PC-9 (cell line): Measurements from ENCODE around the gene PITX1. TPM values are rescaled to one million over a fixed set of nuclear protein-coding genes. Genes with fewer than 3 reads are reported as not detected.

ENCODE experiments used
- BruUV-seq: library from RNA; stranded (reverse); fragments of 400-500 nt; replicated peaks from 2 replicates; lab custom pipeline; 2021; lab: Mats Ljungman, UMichigan
- CTCF ChIA-PET: fragments of 300-600 bp; sonication (Branson Sonifier 250); formaldehyde crosslinking; loops from one replicate; lab custom pipeline; 2022; ENCODE audit warnings: antibody characterized with exemption; lab: Charles Lee
- POLR2A ChIA-PET: fragments of 300-600 bp; sonication (Branson Sonifier 250); formaldehyde crosslinking; loops from one replicate; lab custom pipeline; 2022; ENCODE audit warnings: antibody characterized with exemption; ENCODE audit not compliant: unreplicated experiment; lab: Charles Lee
- DNase-seq, 2 experiments: peaks; one replicate each; pipeline versions ENCODE4 v3.0.0 to v3.0.0-alpha.2; 2015 to 2022; ENCODE audit warnings: mixed read lengths in 1 of 2
- H2AFZ ChIP-seq: fragments of 200-600 bp; sonication (generic); 2 replicates; pipeline ENCODE4 v1.8.1; 2017; ENCODE audit warnings: antibody characterized with exemption
- H3F3A ChIP-seq: fragments of 200-600 bp; sonication (generic); 2 replicates; pipeline ENCODE4 v1.8.1; 2017; ENCODE audit warnings: antibody characterized with exemption, mild to moderate bottlenecking, low read depth; ENCODE audit not compliant: insufficient read depth
- H3K27ac ChIP-seq: fragments of 200-600 bp; sonication (generic); 2 replicates; pipeline ENCODE4 v1.6.1; 2016; ENCODE audit warnings: mixed run types
- H3K27me3 ChIP-seq: fragments of 200-600 bp; sonication (generic); 2 replicates; pipeline ENCODE4 v1.6.1; 2016; ENCODE audit warnings: low read depth, mixed run types; ENCODE audit not compliant: insufficient read depth
- H3K36me3 ChIP-seq: fragments of 200-600 bp; sonication (generic); 2 replicates; pipeline ENCODE4 v1.6.1; 2016; ENCODE audit warnings: low read depth, mixed run types
- H3K4me1 ChIP-seq: fragments of 200-600 bp; sonication (generic); replicated peaks from 2 replicates; pipeline ENCODE4 v1.6.1; 2016; ENCODE audit warnings: mixed run types; ENCODE audit not compliant: insufficient read depth
- H3K4me2 ChIP-seq: fragments of 200-600 bp; sonication (generic); 2 replicates; pipeline ENCODE4 v1.6.1; 2017; ENCODE audit warnings: mixed run types
- H3K4me3 ChIP-seq: fragments of 200-600 bp; sonication (generic); 2 replicates; pipeline ENCODE4 v1.6.1; 2016; ENCODE audit warnings: mixed run types
- H3K79me2 ChIP-seq: fragments of 200-600 bp; sonication (generic); 2 replicates; pipeline ENCODE4 v1.6.1; 2017; ENCODE audit warnings: low read depth, mixed run types
- H3K9me2 ChIP-seq: fragments of 200-600 bp; sonication (generic); 2 replicates; pipeline ENCODE4 v1.8.1; 2017; ENCODE audit warnings: mild to moderate bottlenecking; ENCODE audit not compliant: insufficient read depth
- H3K9me3 ChIP-seq: fragments of 200-600 bp; sonication (generic); 2 replicates; pipeline ENCODE4 v1.8.1; 2016; ENCODE audit warnings: low read depth; ENCODE audit not compliant: insufficient read depth
- H4K20me1 ChIP-seq: fragments of 200-600 bp; sonication (generic); 2 replicates; pipeline ENCODE4 v1.8.1; 2017; ENCODE audit not compliant: insufficient read depth
- EZH2 ChIP-seq: fragments of 200-600 bp; sonication (generic); IDR thresholded peaks from 2 replicates; pipeline ENCODE4 v1.8.0; 2017; ENCODE audit warnings: antibody characterized with exemption, low read depth
- intact Hi-C: fragments of 100-400 bp; cut with micrococcal nuclease; formaldehyde crosslinking; loops from one replicate; pipeline ENCODE4 v1.10.0; 2022; ENCODE audit not compliant: unreplicated experiment
- total RNA-seq: library from RNA; stranded (reverse); gene quantifications from 2 replicates; pipeline ENCODE4 v1.2.3, GENCODE V29; 2021
- TF ChIP-seq, protein P1 (sequence below): fragments of 200-600 bp; sonication (generic); conservative IDR thresholded peaks from 2 replicates; pipeline ENCODE4 v1.6.1; 2017; ENCODE audit warnings: mixed run types, antibody characterized with exemption, mild to moderate bottlenecking, moderate library complexity

PITX1 gene
- total RNA-seq, 1 experiment from 2014 or later = 27.8 TPM

- Histone ChIP-seq H3K4me1 (peaks cover 36% of the 10 kb centered on the region), H3K79me2 (no peaks in the 10 kb centered on the region), H3K4me2 (peak overlapping the region; percentile 52), H4K20me1 (no peaks in the 10 kb centered on the region), H3K9me3 (no peaks in the 10 kb centered on the region), H3K27ac (peak overlapping the region; percentile 55), H2AFZ (peak overlapping the region; percentile 58; the same call in 1 of the 2 replicates), H3K4me3 (no peak overlapping the region), H3F3A (peaks cover 11% of the 10 kb centered on the region), H3K9me2 (no peaks in the 10 kb centered on the region), H3K36me3 (no peaks in the 10 kb centered on the region), H3K27me3 (no peaks in the 10 kb centered on the region)
- ChIA-PET POLR2A (no interaction called here), CTCF (interaction anchor here (0.7 kb wide), 1 partner anchor 42 kb away, joined by 3 read pairs; no protein-coding TSS in a partner anchor)
- peak; percentile 47 to 58 for DNase-seq
- BruUV-seq = no TSS peak
- TF ChIP-seq, protein P1, sequence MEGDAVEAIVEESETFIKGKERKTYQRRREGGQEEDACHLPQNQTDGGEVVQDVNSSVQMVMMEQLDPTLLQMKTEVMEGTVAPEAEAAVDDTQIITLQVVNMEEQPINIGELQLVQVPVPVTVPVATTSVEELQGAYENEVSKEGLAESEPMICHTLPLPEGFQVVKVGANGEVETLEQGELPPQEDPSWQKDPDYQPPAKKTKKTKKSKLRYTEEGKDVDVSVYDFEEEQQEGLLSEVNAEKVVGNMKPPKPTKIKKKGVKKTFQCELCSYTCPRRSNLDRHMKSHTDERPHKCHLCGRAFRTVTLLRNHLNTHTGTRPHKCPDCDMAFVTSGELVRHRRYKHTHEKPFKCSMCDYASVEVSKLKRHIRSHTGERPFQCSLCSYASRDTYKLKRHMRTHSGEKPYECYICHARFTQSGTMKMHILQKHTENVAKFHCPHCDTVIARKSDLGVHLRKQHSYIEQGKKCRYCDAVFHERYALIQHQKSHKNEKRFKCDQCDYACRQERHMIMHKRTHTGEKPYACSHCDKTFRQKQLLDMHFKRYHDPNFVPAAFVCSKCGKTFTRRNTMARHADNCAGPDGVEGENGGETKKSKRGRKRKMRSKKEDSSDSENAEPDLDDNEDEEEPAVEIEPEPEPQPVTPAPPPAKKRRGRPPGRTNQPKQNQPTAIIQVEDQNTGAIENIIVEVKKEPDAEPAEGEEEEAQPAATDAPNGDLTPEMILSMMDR = no peak
- no peak for TF ChIP-seq EZH2
- intact Hi-C loops = no loop called here
These were observed 13.3 kb upstream of the PITX1 start for GRCh38 chr5:135047347-135047695.

GRCh38 chr5:135046661-135047346 lies 12.8 kb upstream of the PITX1 start:
- Histone ChIP-seq H4K20me1 (no peaks in the 10 kb centered on the region), H3K9me2 (no peaks in the 10 kb centered on the region), H3K27ac (peak overlapping the region; percentile 55), H3K27me3 (no peaks in the 10 kb centered on the region), H3K79me2 (no peaks in the 10 kb centered on the region), H3F3A (peaks cover 11% of the 10 kb centered on the region), H3K9me3 (no peaks in the 10 kb centered on the region), H3K4me2 (peak overlapping the region; percentile 52), H3K4me1 (peaks cover 36% of the 10 kb centered on the region), H2AFZ (peak overlapping the region; percentile 58; the same call in 1 of the 2 replicates), H3K4me3 (no peak overlapping the region), H3K36me3 (no peaks in the 10 kb centered on the region)
- POLR2A ChIA-PET = no interaction called here
- TF ChIP-seq, protein P1 = no peak
- no peak for TF ChIP-seq EZH2
- BruUV-seq = no TSS peak
- CTCF ChIA-PET = no interaction called here
- peak; percentile 62 to 68 for DNase-seq
- intact Hi-C loops = no loop called here

DNA sequence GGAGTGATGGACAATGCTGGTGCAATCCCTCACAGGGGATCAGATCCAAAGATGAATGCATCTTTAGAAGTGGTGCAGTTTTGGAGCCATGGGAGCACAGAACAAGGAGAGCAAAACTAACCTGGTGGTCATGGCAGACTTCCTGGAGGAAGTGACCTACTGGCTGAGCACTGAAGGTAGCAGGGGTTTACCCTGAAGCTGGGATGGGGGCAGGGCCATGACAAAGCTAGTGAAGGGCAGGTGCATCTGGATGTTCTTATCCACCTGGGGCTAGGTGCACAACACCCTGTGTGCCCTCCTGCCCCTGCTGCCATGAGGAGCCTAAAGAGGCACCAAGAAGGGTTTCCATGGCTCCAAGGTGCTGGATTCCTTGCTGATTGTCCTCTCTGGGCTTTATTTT lies 11.5 kb upstream of the PITX1 start:
- POLR2A ChIA-PET = no interaction called here

More for the DNA sequence above, 11.5 kb upstream of the PITX1 start:
- H2AFZ ChIP-seq = no peak overlapping the region
- BruUV-seq = no TSS peak
- no peaks in the 10 kb centered on the region for H3K27me3 ChIP-seq
- no peak for DNase-seq
- H3F3A ChIP-seq = peaks cover 17% of the 10 kb centered on the region
- H3K4me2 ChIP-seq = no peak overlapping the region
- H3K4me1 ChIP-seq = peaks cover 25% of the 10 kb centered on the region
- no peaks in the 10 kb centered on the region for H3K9me2 ChIP-seq
- no peaks in the 10 kb centered on the region for H3K9me3 ChIP-seq
- no peak overlapping the region for H3K4me3 ChIP-seq
- intact Hi-C loops = no loop called here
- H3K79me2 ChIP-seq = no peaks in the 10 kb centered on the region
- no peaks in the 10 kb centered on the region for H3K36me3 ChIP-seq
- TF ChIP-seq EZH2 = no peak
- TF ChIP-seq, protein P1 = no peak
- CTCF ChIA-PET = no interaction called here
- H4K20me1 ChIP-seq = no peaks in the 10 kb centered on the region
- no peak overlapping the region for H3K27ac ChIP-seq
